ENCODE measurements around the gene CHRNG. TPM values are rescaled to one million over a fixed set of nuclear protein-coding genes. Genes with fewer than 3 reads are reported as not detected.

CHRNG gene
- total RNA-seq, 1 donor from 2014 or later: not detected

- no peak for TF ChIP-seq CTCF (IDR thresholded peaks at IDR 0.05; ENCODE audit: insufficient read depth, low read depth, low read length)
- no peak for TF ChIP-seq EZH2 (IDR thresholded peaks at IDR 0.05; ENCODE audit: insufficient read depth, low read length)
- Histone ChIP-seq H3K9ac (ENCODE audit: low read length) (no peak overlapping the region), H3K27ac (ENCODE audit: low read depth, low read length) (no peak overlapping the region), H3K9me3 (ENCODE audit: insufficient read depth, low read depth, low read length) (peaks cover 3% of the 10 kb centered on the region), H3K4me3 (ENCODE audit: insufficient read depth, low read depth, low read length) (no peak overlapping the region), H3K4me1 (ENCODE audit: insufficient read depth, low read length) (peaks cover 6% of the 10 kb centered on the region), H2AFZ (ENCODE audit: low read depth, low read length) (no peak overlapping the region), H3K27me3 (ENCODE audit: insufficient read depth, low read length) (no peaks in the 10 kb centered on the region), H3K4me2 (ENCODE audit: low read length) (no peak overlapping the region), H3K36me3 (ENCODE audit: insufficient read depth, low read length) (peaks cover 6% of the 10 kb centered on the region), H4K20me1 (ENCODE audit: insufficient read depth, low read length) (peaks cover 14% of the 10 kb centered on the region), H3K79me2 (ENCODE audit: insufficient read depth, low read length) (peaks cover 50% of the 10 kb centered on the region)
- FAIRE-seq (no peak), DNase-seq (ENCODE audit: low read depth) (no peak)
- Mint-ChIP-seq H3K9me3 (ENCODE audit: unreplicated experiment) (peaks cover 7% of the 10 kb centered on the region), H3K27me3 (ENCODE audit: low read depth, unreplicated experiment) (no peaks in the 10 kb centered on the region), H3K27ac (ENCODE audit: unreplicated experiment) (no peak overlapping the region), H3K4me3 (ENCODE audit: unreplicated experiment) (no peak overlapping the region), H3K4me1 (ENCODE audit: low read depth, unreplicated experiment) (no peaks in the 10 kb centered on the region), H3K36me3 (ENCODE audit: low read depth, unreplicated experiment) (peaks cover 9% of the 10 kb centered on the region)
Measured at GRCh38 chr2:232545511-232546375, 6.3 kb downstream of the CHRNG start.

- TF ChIP-seq CTCF (IDR thresholded peaks at IDR 0.05; ENCODE audit: insufficient read depth, low read depth, low read length): no peak
- TF ChIP-seq EZH2 (IDR thresholded peaks at IDR 0.05; ENCODE audit: insufficient read depth, low read length): no peak
- no peak overlapping the region for H3K4me3 ChIP-seq (ENCODE audit: insufficient read depth, low read depth, low read length)
- H3K9me3 Mint-ChIP-seq (ENCODE audit: unreplicated experiment): peaks cover 7% of the 10 kb centered on the region
- no peak overlapping the region for H3K4me3 Mint-ChIP-seq (ENCODE audit: unreplicated experiment)
- no peaks in the 10 kb centered on the region for H3K27me3 ChIP-seq (ENCODE audit: insufficient read depth, low read length)
- no peak overlapping the region for H3K27ac Mint-ChIP-seq (ENCODE audit: unreplicated experiment)
- no peaks in the 10 kb centered on the region for H3K27me3 Mint-ChIP-seq (ENCODE audit: low read depth, unreplicated experiment)
- H3K36me3 Mint-ChIP-seq (ENCODE audit: low read depth, unreplicated experiment): peaks cover 11% of the 10 kb centered on the region
- peaks cover 5% of the 10 kb centered on the region for H3K4me1 Mint-ChIP-seq (ENCODE audit: low read depth, unreplicated experiment)
- FAIRE-seq (no peak), DNase-seq (ENCODE audit: low read depth) (no peak)
- H3K36me3 ChIP-seq (ENCODE audit: insufficient read depth, low read length): peaks cover 9% of the 10 kb centered on the region
- H3K27ac ChIP-seq (ENCODE audit: low read depth, low read length): no peak overlapping the region
- H3K4me1 ChIP-seq (ENCODE audit: insufficient read depth, low read length): peaks cover 13% of the 10 kb centered on the region
- no peak overlapping the region for H2AFZ ChIP-seq (ENCODE audit: low read depth, low read length)
- no peak overlapping the region for H3K9ac ChIP-seq (ENCODE audit: low read length)
- peaks cover 73% of the 10 kb centered on the region for H3K79me2 ChIP-seq (ENCODE audit: insufficient read depth, low read length)
- peaks cover 31% of the 10 kb centered on the region for H4K20me1 ChIP-seq (ENCODE audit: insufficient read depth, low read length)
- no peak overlapping the region for H3K4me2 ChIP-seq (ENCODE audit: low read length)
- peaks cover 3% of the 10 kb centered on the region for H3K9me3 ChIP-seq (ENCODE audit: insufficient read depth, low read depth, low read length)
Measured at GRCh38 chr2:232547991-232548390, 8.5 kb downstream of the CHRNG start.
